Left ventricle myocardium inferior (tissue), 1 donor: ENCODE results near the gene LRRC38. TPM values are rescaled to one million over a fixed set of nuclear protein-coding genes. Genes with fewer than 3 reads are reported as not detected.
A peak's percentile ranks its signal among the peaks of the same experiment; 100 is the strongest.

Experiments used
- DNase-seq: peaks from one replicate; pipeline ENCODE4 v3.0.0-alpha.2; 2020
- H3K27ac ChIP-seq: fragments of 200-600 bp; replicated peaks from 2 replicates; pipeline ENCODE4 v1.8.0; 2021
- H3K27me3 ChIP-seq: fragments of 200-600 bp; 2 replicates; pipeline ENCODE4 v1.8.0; 2021; ENCODE audit warnings: low read depth
- H3K36me3 ChIP-seq: fragments of 200-600 bp; 2 replicates; pipeline ENCODE4 v1.8.0; 2021
- H3K4me1 ChIP-seq: fragments of 200-600 bp; 2 replicates; pipeline ENCODE4 v1.8.0; 2021
- H3K4me3 ChIP-seq: fragments of 200-600 bp; 2 replicates; pipeline ENCODE4 v1.8.0; 2021; ENCODE audit warnings: mild to moderate bottlenecking, moderate library complexity
- H3K9me3 ChIP-seq: fragments of 200-600 bp; replicated peaks from 2 replicates; pipeline ENCODE4 v1.8.0; 2021
- CTCF ChIP-seq: fragments of 200-600 bp; IDR thresholded peaks from 2 replicates; pipeline ENCODE4 v1.8.0; 2021; ENCODE audit warnings: antibody characterized with exemption, mild to moderate bottlenecking, borderline replicate concordance
- intact Hi-C: fragments of 100-400 bp; cut with micrococcal nuclease; formaldehyde crosslinking; loops from one replicate; pipeline ENCODE4 v1.11.0; 2022
- total RNA-seq: library from RNA; stranded (reverse); fragmentation: NEBNext Ultra II Directional; extraction: Animal tissue kit (Norgen Biotek cat#: 25700); gene quantifications from one replicate; pipeline ENCODE4 v1.2.1, GENCODE V29; 2021
- donor health status: DM: no; HTN: yes; CAD: no; lungs with severe emphysema.

The LRRC38 gene
- total RNA-seq, 1 donor from 2014 or later = 0.30 TPM

- intact Hi-C loops = no loop called here
- Histone ChIP-seq H3K4me3 (no peak overlapping the region), H3K36me3 (no peaks in the 10 kb centered on the region), H3K27me3 (peaks cover 12% of the 10 kb centered on the region), H3K27ac (no peak overlapping the region), H3K4me1 (peaks cover 9% of the 10 kb centered on the region), H3K9me3 (no peaks in the 10 kb centered on the region)
- no peak for DNase-seq
- TF ChIP-seq CTCF = no peak
Observed at GRCh38 chr1:13495186-13495585, 18.6 kb downstream of the LRRC38 start.

GRCh38 chr1:13494712-13495111, 19.1 kb downstream of the LRRC38 start:
- peaks cover 12% of the 10 kb centered on the region for H3K27me3 ChIP-seq
- intact Hi-C loops = no loop called here

GRCh38 chr1:13494025-13494424, 19.8 kb downstream of the LRRC38 start:
- H3K27ac ChIP-seq = no peak overlapping the region
- intact Hi-C loops = no loop called here
- no peak overlapping the region for H3K4me3 ChIP-seq
- no peaks in the 10 kb centered on the region for H3K9me3 ChIP-seq
- peaks cover 9% of the 10 kb centered on the region for H3K4me1 ChIP-seq
- H3K36me3 ChIP-seq = no peaks in the 10 kb centered on the region
- no peak for DNase-seq
- peaks cover 12% of the 10 kb centered on the region for H3K27me3 ChIP-seq
- TF ChIP-seq CTCF = no peak

More at GRCh38 chr1:13494712-13495111, 19.1 kb downstream of the LRRC38 start:
- Histone ChIP-seq H3K36me3 (no peaks in the 10 kb centered on the region), H3K4me3 (no peak overlapping the region), H3K4me1 (peaks cover 9% of the 10 kb centered on the region), H3K27ac (no peak overlapping the region), H3K9me3 (no peaks in the 10 kb centered on the region)
- no peak for DNase-seq
- no peak for TF ChIP-seq CTCF

GRCh38 chr1:13492711-13493110, 21.1 kb downstream of the LRRC38 start:
- peaks cover 12% of the 10 kb centered on the region for H3K4me1 ChIP-seq
- H3K4me3 ChIP-seq = no peak overlapping the region
- no peaks in the 10 kb centered on the region for H3K9me3 ChIP-seq
- peaks cover 12% of the 10 kb centered on the region for H3K27me3 ChIP-seq
- DNase-seq = no peak
- no peak for TF ChIP-seq CTCF
- H3K27ac ChIP-seq = no peak overlapping the region
- no peaks in the 10 kb centered on the region for H3K36me3 ChIP-seq
- intact Hi-C loops = no loop called here

- intact Hi-C loops = no loop called here
- H3K4me1 ChIP-seq = peaks cover 10% of the 10 kb centered on the region
- no peak for DNase-seq
- no peaks in the 10 kb centered on the region for H3K36me3 ChIP-seq
- H3K4me3 ChIP-seq = no peak overlapping the region
- no peaks in the 10 kb centered on the region for H3K9me3 ChIP-seq
- no peak for TF ChIP-seq CTCF
- peak overlapping the region; percentile 55 for H3K27ac ChIP-seq
- H3K27me3 ChIP-seq = peaks cover 6% of the 10 kb centered on the region
Observed at GRCh38 chr1:13487957-13488356, 25.8 kb downstream of the LRRC38 start.
